T-helper 2 cell (primary cell): ENCODE results near the gene TMEM225B.
"Not testable (repeated sequence)": the region's sequence is repeated elsewhere in the genome, so short reads cannot be mapped to it uniquely, and the experiment has no call there.

Experiments
- DNase-seq, 5 experiments: peaks; one replicate each; pipeline versions ENCODE4 v3.0.0 to v3.0.0-alpha.2; 2012 to 2022

Gene TMEM225B

DNA sequence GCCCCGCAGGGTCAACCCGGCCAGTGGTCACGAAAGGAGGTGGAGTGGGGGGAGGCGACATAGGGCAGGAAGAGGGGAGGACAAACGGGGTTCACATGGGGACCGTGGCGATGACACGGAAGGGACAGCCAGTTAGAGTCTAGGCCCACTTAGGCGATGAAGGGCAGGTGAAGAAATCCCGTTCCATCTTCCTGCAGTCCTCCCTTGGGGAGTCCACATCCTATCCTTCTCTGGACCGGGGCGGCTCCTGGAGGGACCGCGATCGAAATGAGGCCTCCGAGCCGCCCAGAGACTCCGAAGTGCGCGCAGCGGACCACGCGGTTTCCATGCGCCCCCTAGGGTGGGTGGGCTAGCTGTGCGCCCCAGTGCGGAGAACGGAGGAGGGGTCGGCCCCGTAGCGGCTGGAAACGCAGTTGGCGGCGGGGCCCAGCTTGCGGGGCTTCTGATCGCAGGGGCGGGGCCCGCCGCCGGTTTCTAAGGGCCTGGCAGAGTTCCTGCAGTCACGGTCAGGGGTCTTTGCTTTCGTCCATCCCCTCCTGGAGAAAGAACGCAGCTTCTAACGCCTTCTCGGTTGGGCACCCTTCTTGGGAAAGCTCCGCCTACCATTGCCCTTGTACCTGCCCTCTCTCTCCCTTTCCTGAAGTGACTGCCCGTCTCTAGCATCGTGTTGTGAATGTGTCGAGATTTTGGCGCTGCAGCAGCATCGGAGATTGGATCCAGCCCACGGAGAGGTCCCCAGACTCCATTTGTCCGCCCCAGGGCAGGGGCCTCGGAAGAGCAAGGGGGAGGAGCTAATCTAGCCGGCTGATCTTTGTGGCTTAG, 17.9 kb upstream of the TMEM225B start:
- peak in 4 of 5 experiments; percentile 22 to 50 (median 34) for DNase-seq

DNA sequence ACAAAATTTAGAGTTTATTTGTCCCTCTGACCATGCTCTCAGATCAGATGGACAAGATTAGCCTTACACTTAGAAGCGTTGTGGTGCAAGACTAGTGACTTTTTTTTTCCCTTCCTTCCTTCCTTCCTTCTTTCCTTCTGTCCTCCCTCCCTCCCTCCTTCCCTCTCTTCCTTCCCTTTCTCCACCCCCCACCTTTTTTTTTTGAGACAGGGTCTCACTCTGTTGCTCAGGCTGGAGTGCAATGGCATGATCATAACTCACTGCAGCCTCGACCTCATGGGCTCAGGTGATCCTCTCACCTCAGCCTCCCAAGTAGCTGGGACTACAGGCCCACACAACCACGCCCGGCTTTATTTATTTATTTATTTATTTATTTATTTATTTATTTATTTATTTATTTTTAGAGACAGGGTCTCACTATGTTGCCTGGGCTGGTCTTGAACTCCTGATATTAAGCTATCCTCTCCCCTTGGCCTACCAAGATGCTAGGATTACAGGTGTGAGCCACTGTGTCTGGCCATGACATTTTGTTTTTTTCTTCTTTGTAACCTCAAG, 17.2 kb upstream of the TMEM225B start:
- not testable (repeated sequence) for DNase-seq

DNA sequence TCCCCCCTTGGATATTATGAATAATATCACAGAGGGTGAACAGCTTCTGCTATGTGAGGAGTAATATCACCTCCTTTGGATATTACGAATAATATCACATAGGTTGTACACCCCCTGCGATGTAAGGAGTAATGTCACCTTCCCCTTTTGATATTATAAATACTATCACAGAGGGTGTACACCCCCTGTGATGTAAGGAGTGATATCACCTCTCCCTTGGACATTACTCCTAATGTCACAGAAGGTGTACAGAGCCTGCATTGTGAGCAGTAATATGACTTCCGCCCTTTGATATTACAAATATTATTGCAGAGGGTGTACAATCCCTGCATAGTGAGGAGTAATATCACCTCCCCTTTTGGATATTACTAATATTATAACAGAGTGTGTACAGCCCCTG, 9.2 kb upstream of the TMEM225B start:
- no peak for DNase-seq

DNA sequence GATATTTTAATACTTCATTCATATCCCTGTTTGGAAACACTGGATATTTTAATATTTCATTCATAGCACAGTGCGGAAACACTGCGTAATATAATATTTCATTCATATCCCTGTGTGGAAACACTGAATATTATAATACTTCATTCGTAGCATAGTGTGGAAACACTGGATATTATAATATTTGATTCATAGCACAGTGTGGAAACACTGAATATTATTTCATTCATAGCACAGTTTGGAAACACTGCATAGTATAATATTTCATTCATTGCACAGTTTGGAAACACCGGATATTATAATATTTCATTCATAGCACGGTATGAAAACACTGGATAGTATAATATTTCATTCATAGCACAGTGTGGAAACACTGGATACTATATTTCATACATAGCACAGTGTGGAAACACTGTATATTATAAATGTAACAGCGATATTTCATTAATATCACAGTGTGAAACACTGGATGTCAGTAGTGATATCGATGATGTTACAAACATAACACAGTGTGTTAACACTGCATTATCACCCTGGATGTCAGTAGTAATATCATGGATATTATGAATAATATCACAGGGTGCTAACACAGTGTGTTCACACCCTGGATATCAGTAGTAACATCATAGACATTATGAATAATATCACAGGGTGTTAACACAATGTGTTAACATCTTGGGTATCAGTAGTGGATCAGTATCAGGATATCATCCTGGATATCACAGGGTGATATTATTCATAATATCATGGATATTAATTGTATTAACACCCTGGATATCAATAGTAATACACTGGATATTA, 2.9 kb upstream of the TMEM225B start:
- DNase-seq, result peak in 1 of 5 experiments; percentile 33

DNA sequence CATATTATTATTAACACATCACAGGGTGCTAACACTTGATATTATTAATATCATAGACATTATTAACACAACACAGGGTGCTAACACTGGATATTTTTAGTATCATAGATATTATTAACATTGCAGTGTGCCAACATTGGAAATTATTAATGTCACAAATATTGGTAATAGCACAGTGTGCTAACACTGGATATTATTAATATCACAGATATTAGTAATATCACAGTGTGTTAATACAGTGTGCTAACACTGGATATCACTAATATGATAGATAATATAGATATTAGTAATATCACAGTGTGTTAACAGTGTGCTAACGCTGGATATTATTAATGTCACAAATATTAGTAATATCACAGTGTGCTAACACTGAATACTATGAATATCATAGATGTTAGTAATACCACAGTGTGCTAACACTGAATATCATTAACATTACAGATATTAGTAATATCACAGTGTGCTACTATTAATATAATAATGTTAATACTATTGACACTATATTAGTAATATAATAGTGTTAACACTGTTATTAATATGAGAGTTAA, 1.6 kb upstream of the TMEM225B start:
- DNase-seq, result no peak

DNA sequence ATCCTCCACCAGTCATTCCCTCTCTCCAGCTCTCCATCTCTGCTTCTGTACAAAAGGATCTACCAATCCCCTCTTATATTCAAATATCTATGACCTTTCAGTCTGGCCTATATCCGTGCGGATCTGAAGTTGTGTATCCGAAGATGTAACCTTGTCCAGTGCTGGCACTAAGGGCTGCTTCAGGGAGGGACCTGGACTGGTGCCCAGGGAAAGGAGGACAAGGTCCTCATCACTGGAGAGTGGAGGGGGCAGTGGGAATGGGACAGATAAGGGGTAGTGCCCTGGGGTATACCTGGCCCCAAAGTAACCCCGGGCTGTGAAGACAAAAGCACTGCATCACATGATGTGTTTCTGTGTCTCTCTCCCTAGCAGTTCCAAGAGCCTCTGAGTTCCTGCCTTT, 1.8 kb downstream of the TMEM225B start:
- no peak for DNase-seq

DNA sequence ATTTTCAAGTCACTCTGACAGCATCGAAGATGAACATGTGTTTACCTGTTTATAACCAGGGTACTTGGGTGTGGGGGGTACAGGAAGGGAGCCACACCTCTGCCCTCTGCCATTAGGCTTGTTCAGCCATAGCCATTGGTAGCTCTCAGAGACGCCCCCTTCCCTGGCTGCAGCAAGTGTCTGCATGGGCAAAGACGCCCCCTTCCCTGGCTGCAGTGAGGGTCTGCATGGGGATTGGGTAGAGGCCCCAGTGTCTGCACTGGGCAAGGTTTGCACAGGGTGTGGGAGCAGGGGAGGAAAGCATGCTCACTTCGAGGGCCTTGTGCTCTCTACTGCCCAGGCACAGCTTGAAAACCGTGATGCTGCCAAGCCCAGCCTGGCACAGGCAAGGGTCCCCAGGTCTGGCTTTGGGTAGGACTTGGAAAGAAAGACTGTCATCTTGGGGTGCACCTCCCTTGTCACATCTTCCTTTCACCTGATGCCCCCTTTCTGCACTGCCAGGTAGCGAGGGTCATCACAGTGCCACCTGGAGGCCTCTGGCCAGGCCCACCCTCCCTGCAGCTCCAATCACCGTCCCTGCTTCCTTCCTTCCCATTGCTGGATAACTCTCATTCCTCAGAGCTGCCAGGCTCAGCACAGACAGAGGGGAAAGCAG, 3.7 kb downstream of the TMEM225B start:
- no peak for DNase-seq

DNA sequence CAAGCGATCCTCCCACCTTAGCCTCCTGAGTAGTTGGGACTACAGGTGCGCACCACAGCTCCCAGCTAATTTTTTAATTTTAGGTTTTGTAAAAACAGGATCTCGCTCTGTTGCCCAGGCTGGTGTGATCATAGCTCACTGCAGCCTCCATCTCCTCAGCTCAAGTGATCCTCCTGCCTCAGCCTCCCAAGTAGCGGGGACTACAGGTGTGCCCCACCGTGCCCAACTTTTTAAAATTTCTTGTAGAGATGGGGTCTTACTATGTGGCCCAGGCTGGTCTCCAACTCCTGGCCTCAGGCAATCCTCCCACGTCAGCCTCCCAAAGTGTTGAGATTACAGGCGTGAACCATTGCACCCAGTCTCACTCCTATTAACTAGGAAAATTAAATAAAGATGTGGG, 7.5 kb downstream of the TMEM225B start:
- DNase-seq, result no peak

DNA sequence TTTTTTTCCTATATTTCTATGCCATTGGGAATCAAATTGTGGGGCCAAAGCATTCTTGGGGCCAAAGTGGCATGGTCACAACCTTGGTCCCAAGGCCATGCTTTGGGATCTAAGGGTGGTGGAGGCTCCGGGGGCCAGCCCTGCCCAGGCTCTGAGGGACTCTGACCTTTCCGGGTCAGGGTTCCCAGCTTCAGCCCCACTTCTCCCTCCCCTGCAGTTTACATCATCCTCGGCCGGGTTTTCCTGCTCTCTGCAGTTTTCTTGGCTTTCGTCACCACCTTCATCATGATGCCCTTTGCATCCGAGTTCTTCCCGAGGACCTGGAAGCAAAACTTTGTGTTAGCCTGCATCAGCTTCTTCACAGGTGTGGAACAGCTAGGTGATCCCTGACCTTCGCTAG, 8.5 kb downstream of the TMEM225B start:
- DNase-seq, result no peak

DNA sequence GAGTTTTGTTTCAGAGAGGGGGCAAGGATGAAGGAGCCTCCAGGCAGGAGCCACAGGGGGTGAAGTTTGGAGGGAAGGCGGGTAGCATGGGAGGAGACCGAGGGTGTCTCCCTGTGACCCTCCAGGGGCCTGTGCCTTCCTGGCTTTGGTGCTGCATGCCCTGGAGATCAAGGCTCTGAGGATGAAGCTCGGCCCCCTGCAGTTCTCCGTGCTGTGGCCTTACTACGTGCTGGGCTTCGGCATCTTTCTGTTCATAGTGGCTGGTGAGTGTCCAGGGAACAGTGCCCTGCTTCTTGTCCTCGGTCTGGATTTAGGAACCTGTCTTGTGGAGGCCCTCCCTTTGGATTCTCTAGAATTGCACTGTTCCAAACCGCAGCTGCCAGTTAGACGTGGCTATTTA, 9.5 kb downstream of the TMEM225B start:
- no peak for DNase-seq

DNA sequence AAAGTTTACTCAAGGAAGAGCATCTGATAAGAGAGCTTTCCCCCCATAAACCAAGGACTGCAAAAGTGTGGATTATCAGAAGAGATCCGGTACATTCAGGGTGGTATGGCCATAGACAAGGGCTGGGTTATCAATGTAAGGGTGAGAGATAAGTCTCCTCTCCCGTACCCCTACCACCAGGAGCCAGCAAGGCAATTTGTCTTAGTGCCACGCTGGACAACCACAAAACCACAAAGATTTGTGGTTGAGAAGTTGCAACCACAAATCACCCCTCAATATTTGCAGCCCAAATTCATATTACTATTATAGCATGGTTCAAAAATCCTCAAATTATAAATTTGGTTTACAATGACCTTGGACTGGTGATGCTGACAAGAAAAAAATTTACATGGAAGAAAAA, 16.4 kb downstream of the TMEM225B start:
- no peak for DNase-seq

DNA sequence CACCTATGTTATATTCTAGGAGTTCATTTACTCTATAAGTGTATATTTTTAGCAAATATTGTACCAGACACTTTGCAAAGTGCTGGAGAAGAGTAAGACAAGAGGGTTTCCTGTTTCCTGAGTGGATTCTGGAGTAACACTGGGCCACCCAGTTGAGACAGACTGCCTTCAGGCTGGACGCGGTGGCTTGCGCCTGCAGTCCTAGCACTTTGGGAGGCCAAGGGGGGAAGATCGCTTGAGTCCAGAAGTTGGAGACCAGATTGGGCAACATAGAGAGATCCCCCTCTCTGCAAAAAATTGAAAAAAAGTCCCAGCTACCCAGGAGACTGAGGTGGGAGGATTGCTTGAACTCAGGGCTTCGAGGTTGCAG, 17.9 kb downstream of the TMEM225B start:
- DNase-seq, result no peak

DNA sequence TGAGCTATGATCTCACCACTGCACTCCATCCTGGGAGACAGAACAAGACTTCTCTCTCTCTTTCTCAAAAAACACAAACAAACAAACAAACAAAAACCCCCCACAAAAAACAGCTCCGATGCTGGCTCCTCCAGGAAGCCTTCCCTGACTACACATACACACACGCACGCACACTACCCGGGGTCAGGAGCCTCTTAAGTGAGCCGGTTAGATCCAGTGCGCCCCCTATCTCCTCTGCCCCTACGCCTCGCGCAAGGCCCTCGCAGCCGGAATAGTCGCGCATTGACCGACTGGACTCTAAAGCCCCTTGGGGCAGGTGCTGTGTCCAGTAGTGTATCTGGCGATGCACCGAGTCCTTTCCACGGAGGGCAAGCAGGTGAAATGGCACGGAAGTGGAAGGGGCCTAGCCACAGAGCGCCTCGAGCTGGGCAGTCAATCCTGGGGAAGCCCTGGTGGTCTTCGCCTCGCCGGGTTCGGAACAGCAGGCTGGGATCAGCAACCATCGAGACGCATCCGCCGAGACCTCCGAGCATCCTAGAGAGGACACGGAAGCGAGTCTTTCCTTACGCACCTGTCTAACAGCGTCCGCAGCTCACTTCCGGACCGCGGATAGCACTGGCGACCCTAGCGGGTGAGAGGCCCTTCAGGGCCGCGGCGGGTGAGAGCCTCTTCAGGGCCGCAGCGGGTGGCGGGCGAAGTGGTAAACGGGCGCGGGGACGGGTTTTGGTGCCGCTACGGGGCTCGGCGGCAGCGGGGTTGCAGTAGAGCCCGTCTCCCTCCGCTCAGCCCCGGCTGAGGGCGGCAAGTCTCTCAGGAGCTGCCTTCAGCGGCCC, 18.5 kb downstream of the TMEM225B start, which contains the start of gene ZSCAN25:
ZSCAN25 (plus strand) TSS at position 588 of the 833 bp plus-strand sequence. CDS start 2,661 bp downstream, outside the sequence.
- peak; percentile 57 to 95 (median 77) for DNase-seq

DNA sequence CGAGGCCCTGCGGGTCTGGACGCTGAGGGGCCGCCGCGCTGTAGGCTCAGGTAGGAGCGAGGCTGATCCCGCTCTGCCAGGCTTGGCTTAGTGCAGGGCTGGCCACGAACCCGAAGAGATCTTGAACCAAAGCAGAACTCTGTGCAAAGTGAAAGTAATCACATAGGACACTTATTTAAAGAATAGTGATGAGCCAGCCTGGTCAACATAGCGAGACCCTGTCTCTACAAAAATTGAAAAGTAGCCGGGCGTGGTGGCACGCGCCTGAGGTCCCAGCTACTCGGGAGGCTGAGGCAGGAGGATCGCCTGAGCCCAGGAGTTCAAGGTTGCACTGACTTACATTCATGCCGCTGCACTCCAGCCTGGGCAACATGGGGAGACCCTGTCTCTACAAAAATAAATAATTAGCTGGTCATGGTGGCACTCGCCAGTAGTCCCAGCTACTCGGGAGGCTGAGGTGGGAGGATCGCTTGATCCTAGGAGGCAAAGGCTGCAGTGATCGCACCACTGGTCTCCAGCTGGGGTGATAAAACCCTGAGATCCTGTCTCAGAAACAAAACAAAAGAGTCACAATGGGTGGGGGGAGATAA, 19.2 kb downstream of the TMEM225B start:
- no peak for DNase-seq

DNA sequence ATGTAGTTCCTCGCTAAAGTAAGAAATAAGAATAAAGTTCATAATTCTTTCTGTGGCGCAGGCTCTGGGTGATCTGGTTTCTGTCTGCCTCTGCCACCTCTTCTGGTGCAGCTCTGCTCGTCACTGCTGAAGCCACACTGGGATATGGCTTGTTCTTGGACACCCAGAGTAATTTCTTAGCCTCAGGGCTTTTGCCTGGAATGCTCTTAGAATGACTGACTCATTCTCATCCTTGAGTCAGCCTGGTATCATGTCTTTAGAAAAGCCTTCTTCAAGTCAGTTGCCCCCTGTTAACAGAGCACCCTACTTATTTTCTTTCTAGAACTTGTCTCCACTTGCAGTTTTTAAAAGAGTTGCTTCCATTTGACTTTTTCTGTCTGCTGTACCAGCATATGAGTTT, 20.7 kb downstream of the TMEM225B start:
- no peak for DNase-seq

DNA sequence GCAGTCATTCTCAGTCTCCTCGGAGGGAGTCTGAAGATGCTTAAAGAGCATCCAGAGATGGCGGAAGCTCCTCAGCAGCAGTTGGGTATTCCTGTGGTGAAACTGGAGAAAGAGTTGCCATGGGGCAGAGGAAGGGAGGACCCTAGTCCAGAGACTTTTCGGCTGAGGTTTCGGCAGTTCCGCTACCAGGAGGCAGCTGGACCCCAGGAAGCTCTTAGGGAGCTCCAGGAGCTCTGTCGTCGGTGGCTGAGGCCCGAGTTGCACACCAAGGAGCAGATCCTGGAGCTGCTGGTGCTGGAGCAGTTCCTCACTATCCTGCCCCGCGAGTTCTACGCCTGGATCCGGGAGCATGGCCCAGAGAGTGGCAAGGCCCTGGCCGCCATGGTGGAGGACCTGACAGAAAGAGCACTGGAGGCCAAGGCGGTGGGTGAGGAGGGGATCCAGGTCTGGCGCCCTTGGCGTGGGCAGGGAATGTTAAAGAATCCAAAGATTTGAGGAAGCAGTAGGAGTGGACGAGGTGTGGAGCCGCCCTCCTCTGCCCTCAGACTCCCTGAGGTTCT, 21.6 kb downstream of the TMEM225B start:
- no peak for DNase-seq

DNA sequence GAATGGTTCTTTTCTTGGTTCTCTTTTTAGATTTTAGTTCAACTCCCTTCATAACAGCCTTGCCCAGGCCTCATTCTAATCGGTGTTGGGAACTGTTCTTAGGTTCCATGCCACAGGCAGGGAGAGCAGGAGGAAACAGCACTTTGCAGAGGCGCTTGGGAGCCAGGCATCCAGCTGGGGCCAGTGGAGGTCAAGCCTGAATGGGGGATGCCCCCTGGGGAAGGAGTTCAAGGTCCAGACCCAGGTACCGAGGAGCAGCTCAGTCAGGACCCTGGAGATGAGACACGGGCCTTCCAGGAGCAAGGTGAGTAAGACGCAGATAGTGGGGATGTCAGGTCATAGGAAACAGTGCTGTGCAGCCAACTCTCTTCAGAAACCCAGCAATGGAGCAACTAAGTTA, 23.2 kb downstream of the TMEM225B start:
- DNase-seq, result no peak

DNA sequence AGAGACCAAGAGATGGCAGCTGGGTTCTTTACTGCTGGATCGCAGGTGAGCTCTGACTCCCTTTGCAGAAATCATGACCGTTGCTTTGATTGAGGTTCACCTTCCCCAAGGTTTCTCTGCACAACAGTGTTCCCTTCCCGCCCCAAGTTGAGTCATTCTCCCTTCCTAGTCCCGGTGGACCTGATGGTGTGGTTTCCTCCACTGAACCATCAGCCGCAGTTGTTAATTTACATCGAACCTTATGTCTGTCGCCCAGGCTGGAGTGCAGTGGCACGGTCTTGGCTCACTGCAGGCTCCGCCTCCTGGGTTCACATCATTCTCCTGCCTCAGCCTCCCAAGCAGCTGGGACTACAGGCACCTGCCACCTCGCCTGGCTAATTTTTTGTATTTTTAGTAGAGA, 24.5 kb downstream of the TMEM225B start:
- DNase-seq, result no peak

DNA sequence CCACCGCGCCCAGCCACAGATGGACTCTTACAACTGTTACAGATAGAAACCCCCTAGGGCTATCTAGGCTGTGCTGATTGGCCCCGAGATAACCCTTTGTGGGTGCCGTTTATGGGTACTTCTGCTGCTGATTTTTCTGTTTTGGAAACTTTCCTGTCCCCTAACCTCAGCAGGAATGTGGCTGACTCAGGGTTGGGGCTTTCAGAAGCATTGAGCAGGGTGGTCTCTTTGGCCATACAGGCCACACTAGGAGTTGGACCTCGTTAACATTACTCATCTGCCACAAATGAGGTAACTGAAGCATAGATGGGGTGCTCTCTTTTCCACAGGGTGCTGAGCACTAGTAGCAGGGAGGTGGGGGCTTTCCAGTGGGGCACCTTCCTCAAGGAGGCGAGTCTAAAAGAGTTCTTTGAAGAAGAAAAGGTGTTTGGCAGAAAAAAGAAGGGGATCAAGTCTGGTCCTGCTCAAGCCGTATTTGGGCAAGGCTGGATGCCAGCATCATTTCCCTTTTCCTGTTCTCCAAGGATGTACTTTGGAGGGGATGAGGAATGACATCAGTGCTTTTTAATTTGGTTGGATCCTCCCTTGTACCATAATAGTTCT, 25.1 kb downstream of the TMEM225B start:
- DNase-seq, result peak in 1 of 5 experiments; percentile 30

DNA sequence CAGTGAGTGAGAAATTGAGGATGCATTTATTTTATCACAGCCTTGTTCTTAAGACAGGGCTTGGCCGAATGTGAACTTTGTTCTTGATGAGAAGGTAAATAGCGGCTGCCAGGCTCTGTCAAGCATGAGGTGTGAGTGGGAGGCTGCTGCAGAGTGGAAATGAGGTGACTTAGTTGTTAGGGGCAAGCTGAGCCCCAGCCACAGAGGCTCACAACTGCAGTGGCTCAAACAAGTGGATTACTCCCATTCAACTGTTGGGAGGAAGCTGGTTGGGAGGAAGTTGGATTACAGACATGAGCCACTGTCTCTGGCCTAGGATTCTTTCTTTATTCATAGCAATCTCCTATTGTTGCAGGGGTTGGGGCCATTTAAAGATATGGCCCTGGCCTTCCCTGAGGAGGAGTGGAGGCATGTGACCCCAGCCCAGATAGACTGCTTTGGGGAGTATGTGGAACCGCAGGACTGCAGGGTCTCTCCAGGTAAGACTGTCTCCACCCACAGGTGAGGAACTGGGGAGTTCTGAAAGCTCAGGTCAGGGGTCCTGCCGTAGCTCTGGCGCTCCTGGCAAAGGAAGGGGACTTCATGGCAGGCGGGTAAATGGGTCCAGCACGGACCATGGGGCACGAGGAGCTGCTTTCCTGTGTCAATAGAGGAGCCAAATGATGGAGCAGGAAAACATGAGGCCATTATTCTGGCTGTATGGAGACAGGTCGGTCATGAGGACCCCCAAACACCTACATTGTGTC, 25.8 kb downstream of the TMEM225B start:
- peak in 2 of 5 experiments; percentile 33 to 67 for DNase-seq
